Stomach (tissue), 4 donors: ENCODE results near the gene ESAM.

Source experiments
- CTCF ChIP-seq, 7 experiments: fragments of 450-650 bp in 4 of 7; fragments of 200-600 bp in 3 of 7; sonication (generic) in 3 of 7; IDR thresholded peaks; one replicate each; pipeline ENCODE4 v1.5.1; 2016 to 2019; ENCODE audit warnings: antibody characterized with exemption in 7 of 7, control low read depth in 2 of 7, mild to moderate bottlenecking in 1 of 7
- POLR2A ChIP-seq, 4 donors: fragments of 450-650 bp; IDR thresholded peaks; one replicate each; pipeline ENCODE4 v1.6.1; 2016; ENCODE audit warnings: antibody characterized with exemption in 4 of 4, control low read depth in 2 of 4, mild to moderate bottlenecking in 1 of 4, moderate library complexity in 1 of 4
- POLR2AphosphoS5 ChIP-seq, 3 donors: sonication (generic); formaldehyde crosslinking; IDR thresholded peaks; one replicate each; pipeline ENCODE4 v1.6.1; 2016; ENCODE audit warnings: antibody characterized with exemption in 3 of 3

GRCh38 chr11:124712392-124712791 lies 49.7 kb downstream of the ESAM start:
- TF ChIP-seq CTCF (IDR thresholded peaks at IDR 0.05) = no peak
- no peak for TF ChIP-seq POLR2AphosphoS5 (IDR thresholded peaks at IDR 0.05)
- TF ChIP-seq POLR2A (IDR thresholded peaks at IDR 0.05) = no peak
